ENCODE results near the gene NEK5. TPM values are rescaled to one million over a fixed set of nuclear protein-coding genes. Genes with fewer than 3 reads are reported as not detected.
"Not testable (repeated sequence)": the region's sequence is repeated elsewhere in the genome, so short reads cannot be mapped to it uniquely, and the experiment has no call there.

NEK5 gene, protein sequence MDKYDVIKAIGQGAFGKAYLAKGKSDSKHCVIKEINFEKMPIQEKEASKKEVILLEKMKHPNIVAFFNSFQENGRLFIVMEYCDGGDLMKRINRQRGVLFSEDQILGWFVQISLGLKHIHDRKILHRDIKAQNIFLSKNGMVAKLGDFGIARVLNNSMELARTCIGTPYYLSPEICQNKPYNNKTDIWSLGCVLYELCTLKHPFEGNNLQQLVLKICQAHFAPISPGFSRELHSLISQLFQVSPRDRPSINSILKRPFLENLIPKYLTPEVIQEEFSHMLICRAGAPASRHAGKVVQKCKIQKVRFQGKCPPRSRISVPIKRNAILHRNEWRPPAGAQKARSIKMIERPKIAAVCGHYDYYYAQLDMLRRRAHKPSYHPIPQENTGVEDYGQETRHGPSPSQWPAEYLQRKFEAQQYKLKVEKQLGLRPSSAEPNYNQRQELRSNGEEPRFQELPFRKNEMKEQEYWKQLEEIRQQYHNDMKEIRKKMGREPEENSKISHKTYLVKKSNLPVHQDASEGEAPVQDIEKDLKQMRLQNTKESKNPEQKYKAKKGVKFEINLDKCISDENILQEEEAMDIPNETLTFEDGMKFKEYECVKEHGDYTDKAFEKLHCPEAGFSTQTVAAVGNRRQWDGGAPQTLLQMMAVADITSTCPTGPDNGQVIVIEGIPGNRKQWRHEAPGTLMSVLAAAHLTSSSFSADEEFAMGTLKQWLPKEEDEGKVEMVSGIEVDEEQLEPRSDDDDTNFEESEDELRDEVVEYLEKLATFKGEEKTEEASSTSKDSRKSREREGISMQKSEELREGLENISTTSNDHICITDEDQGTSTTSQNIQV
- polyA plus RNA-seq (0.11 to 0.45 TPM (median 0.21 TPM) in 3 replicates), polyA minus RNA-seq (0.22 to 0.33 TPM in 2 of 3 replicates, not detected in the other)
- 0.45 TPM for polyA plus RNA-seq (2011; ENCODE audit: low read depth)
- 0.25 and 0.28 TPM in 2 replicates for polyA plus RNA-seq (2011; cell fraction: cytosol; rRNA removed)
- 0.76 and 1.1 TPM in 2 replicates for polyA plus RNA-seq (2011; cell fraction: nucleus; rRNA removed)
- 0.17 and 0.47 TPM in 2 replicates for polyA plus RNA-seq (2012; ENCODE audit: low replicate concordance)
- not detected for polyA minus RNA-seq (2011; cell fraction: cytosol; rRNA and poly(A)+ RNA removed)
- 0.74 and 0.78 TPM in 2 replicates for polyA minus RNA-seq (2011; cell fraction: nucleus; rRNA and poly(A)+ RNA removed)

DNA sequence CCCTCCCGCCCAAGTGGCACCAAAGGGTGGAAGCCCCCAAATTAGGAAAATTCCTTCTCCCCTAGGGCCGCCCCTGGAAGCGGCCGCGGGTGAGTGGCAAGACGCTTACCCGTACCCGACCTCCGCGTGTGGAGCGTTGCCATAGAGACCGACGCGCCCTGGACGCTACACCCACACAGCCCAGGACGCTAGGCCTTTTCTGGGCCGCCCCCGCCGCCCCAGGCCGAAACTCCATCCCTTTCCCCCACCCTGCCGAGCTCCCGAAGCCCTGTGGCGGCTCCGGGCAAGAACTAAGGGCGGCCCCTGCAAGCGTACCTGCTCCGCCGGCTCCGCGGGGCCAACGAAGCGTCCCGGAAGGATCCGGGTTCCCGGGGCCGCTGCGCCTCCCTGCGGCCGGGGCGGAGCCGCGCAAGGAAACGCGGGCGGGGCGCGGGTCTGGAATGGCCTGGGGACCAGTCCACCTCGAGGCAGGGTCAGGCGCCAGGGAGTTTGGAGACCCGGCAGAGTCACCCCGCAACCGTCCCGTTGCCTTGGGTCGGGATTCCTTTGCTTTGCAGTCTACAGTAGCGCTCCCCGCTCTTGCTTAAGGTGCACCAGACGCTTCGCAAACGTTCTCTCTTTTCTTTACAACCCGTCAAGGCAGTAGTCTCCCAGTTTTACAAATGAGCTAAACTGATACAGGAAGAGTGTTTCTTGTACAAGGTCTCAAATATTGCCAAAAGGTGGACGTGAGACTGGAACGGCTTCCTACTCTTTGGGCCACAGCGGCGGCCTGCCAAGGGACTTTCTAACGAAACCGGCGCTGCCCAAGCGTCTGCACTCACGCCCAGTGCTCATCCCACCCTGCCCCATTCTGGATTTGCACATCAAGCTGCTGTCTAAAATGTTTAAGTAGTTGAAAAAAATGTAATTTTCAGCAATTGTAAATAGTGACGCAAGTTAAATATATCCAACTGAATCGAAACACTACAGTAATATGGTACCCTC lies at the start of gene NEK5:
NEK5 (minus strand) TSS at position 360 of the 987 bp plus-strand sequence. CDS start 1,591 bp downstream, outside the sequence.
- Histone ChIP-seq H2AFZ (ENCODE audit: control insufficient read depth, low read length) (peak within 1 kb of the TSS; percentile 90), H3K36me3 (ENCODE audit: control insufficient read depth in 2 of 2, extremely low read depth in 1 of 2, insufficient read depth in 2 of 2, low read length in 2 of 2) (peaks cover 5 to 8% of the 10 kb centered on the region in 2 experiments), H4K20me1 (ENCODE audit: control insufficient read depth, extremely low read depth, insufficient read depth, low read length) (no peaks in the 10 kb centered on the region), H3K9me1 (ENCODE audit: control insufficient read depth, extremely low read depth, insufficient read depth, low read length) (no peaks in the 10 kb centered on the region), H3K27me3 (ENCODE audit: control insufficient read depth, extremely low read depth, insufficient read depth, low read length) (no peaks in the 10 kb centered on the region), H3K4me3 (ENCODE audit: control insufficient read depth in 2 of 3, extremely low read depth in 1 of 3, insufficient read depth in 2 of 3, low read depth in 1 of 3, low read length in 3 of 3) (peak within 1 kb of the TSS; percentile 63 to 70 (median 69)), H3K27ac (ENCODE audit: control insufficient read depth, insufficient read depth, low read length) (no peak within 1 kb of the TSS), H3K9ac (ENCODE audit: control insufficient read depth, extremely low read depth, insufficient read depth, low read length) (peak within 1 kb of the TSS; percentile 47), H3K9me3 (ENCODE audit: control insufficient read depth, low read depth, low read length) (no peaks in the 10 kb centered on the region), H3K79me2 (ENCODE audit: control insufficient read depth, insufficient read depth, low read length) (no peaks in the 10 kb centered on the region), H3K4me2 (ENCODE audit: control insufficient read depth, extremely low read depth, insufficient read depth, low read depth, low read length) (peak within 1 kb of the TSS; percentile 95), H3K4me1 (ENCODE audit: control insufficient read depth, extremely low read depth, insufficient read depth, low read length) (peaks cover 22% of the 10 kb centered on the region)
- TF ChIP-seq, protein P1, sequence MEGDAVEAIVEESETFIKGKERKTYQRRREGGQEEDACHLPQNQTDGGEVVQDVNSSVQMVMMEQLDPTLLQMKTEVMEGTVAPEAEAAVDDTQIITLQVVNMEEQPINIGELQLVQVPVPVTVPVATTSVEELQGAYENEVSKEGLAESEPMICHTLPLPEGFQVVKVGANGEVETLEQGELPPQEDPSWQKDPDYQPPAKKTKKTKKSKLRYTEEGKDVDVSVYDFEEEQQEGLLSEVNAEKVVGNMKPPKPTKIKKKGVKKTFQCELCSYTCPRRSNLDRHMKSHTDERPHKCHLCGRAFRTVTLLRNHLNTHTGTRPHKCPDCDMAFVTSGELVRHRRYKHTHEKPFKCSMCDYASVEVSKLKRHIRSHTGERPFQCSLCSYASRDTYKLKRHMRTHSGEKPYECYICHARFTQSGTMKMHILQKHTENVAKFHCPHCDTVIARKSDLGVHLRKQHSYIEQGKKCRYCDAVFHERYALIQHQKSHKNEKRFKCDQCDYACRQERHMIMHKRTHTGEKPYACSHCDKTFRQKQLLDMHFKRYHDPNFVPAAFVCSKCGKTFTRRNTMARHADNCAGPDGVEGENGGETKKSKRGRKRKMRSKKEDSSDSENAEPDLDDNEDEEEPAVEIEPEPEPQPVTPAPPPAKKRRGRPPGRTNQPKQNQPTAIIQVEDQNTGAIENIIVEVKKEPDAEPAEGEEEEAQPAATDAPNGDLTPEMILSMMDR (optimal IDR thresholded peaks at IDR 0.05 in 1 of 3, IDR thresholded peaks at IDR 0.05 in 1 of 3, conservative IDR thresholded peaks at IDR 0.05 in 1 of 3; ENCODE audit: extremely low read depth in 1 of 3, insufficient read depth in 2 of 3, low read length in 3 of 3): peak; percentile 47 to 86 (median 71)
- no peak for TF ChIP-seq EZH2 (IDR thresholded peaks at IDR 0.05; ENCODE audit: low read length)
- dilution Hi-C loops (cut with MboI; ENCODE audit: extremely low pct_ligation_motif_present, low sequenced_read_pairs): no loop called here
- FAIRE-seq (peak; percentile 20), DNase-seq (ENCODE audit: low read depth, low spot score) (no peak)

DNA sequence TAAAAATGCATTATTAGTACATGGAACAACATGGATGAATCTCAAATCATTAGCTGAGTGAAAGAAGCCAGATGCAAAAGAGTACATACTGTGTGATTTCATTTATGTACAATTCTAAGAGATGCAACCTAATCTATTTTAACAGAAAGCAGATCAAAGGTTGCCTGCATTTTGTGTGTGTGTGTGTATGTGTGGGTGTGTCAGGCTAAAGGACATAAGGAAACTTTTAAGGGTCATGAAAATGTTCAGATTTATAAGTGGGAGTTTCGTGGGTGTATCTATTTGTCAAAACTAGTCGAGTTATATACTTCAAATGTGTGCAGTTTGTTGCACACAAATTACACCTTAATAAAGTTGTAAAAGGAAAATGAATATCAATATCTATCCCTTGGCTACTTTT lies 48.4 kb upstream of the NEK5 start:
- TF ChIP-seq EZH2 (IDR thresholded peaks at IDR 0.05; ENCODE audit: low read length): no peak
- TF ChIP-seq, protein P1 (optimal IDR thresholded peaks at IDR 0.05 in 1 of 3, IDR thresholded peaks at IDR 0.05 in 1 of 3, conservative IDR thresholded peaks at IDR 0.05 in 1 of 3; ENCODE audit: extremely low read depth in 1 of 3, insufficient read depth in 2 of 3, low read length in 3 of 3): no peak
- H3K79me2 ChIP-seq (ENCODE audit: control insufficient read depth, insufficient read depth, low read length): no peaks in the 10 kb centered on the region
- no peaks in the 10 kb centered on the region for H4K20me1 ChIP-seq (ENCODE audit: control insufficient read depth, extremely low read depth, insufficient read depth, low read length)
- FAIRE-seq (no peak), DNase-seq (ENCODE audit: low read depth, low spot score) (no peak)
- no peak overlapping the region for H2AFZ ChIP-seq (ENCODE audit: control insufficient read depth, low read length)
- H3K4me3 ChIP-seq (ENCODE audit: control insufficient read depth in 2 of 3, extremely low read depth in 1 of 3, insufficient read depth in 2 of 3, low read depth in 1 of 3, low read length in 3 of 3): no peak overlapping the region
- no peak overlapping the region for H3K27ac ChIP-seq (ENCODE audit: control insufficient read depth, insufficient read depth, low read length)
- no peaks in the 10 kb centered on the region for H3K9me3 ChIP-seq (ENCODE audit: control insufficient read depth, low read depth, low read length)
- no peak overlapping the region for H3K4me2 ChIP-seq (ENCODE audit: control insufficient read depth, extremely low read depth, insufficient read depth, low read depth, low read length)
- peaks cover 5 to 7% of the 10 kb centered on the region in 2 experiments for H3K36me3 ChIP-seq (ENCODE audit: control insufficient read depth in 2 of 2, extremely low read depth in 1 of 2, insufficient read depth in 2 of 2, low read length in 2 of 2)
- no peaks in the 10 kb centered on the region for H3K9me1 ChIP-seq (ENCODE audit: control insufficient read depth, extremely low read depth, insufficient read depth, low read length)
- dilution Hi-C loops (cut with MboI; ENCODE audit: extremely low pct_ligation_motif_present, low sequenced_read_pairs): no loop called here
- H3K9ac ChIP-seq (ENCODE audit: control insufficient read depth, extremely low read depth, insufficient read depth, low read length): no peak overlapping the region
- no peaks in the 10 kb centered on the region for H3K27me3 ChIP-seq (ENCODE audit: control insufficient read depth, extremely low read depth, insufficient read depth, low read length)
- no peaks in the 10 kb centered on the region for H3K4me1 ChIP-seq (ENCODE audit: control insufficient read depth, extremely low read depth, insufficient read depth, low read length)

DNA sequence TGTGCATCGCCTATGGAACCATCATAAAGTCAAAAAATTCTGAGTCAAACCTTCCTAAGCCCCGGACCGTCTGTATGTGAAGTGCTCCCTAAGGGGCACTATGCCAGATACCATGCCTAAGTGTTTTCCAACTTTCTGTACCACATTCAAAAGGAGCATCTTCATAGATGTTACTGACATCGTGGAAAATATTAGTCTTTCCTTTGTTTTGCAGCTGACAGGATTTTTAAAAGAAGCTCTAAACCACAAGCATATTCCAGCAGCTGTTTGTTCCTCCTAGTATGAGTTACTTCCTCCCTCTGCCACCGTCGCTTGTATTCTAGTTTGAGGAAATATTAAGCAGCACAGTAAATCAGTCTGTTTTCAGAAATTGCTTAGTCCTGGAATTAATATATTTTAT lies 45.1 kb upstream of the NEK5 start:
- DNase-seq (ENCODE audit: low read depth, low spot score); H3K4me2 ChIP-seq (ENCODE audit: control insufficient read depth, extremely low read depth, insufficient read depth, low read depth, low read length); dilution Hi-C loops (cut with MboI; ENCODE audit: extremely low pct_ligation_motif_present, low sequenced_read_pairs); H3K27ac ChIP-seq (ENCODE audit: control insufficient read depth, insufficient read depth, low read length); H3K9ac ChIP-seq (ENCODE audit: control insufficient read depth, extremely low read depth, insufficient read depth, low read length); H3K27me3 ChIP-seq (ENCODE audit: control insufficient read depth, extremely low read depth, insufficient read depth, low read length); H4K20me1 ChIP-seq (ENCODE audit: control insufficient read depth, extremely low read depth, insufficient read depth, low read length); H3K36me3 ChIP-seq (ENCODE audit: control insufficient read depth in 2 of 2, extremely low read depth in 1 of 2, insufficient read depth in 2 of 2, low read length in 2 of 2); FAIRE-seq; H2AFZ ChIP-seq (ENCODE audit: control insufficient read depth, low read length); H3K9me3 ChIP-seq (ENCODE audit: control insufficient read depth, low read depth, low read length); H3K4me1 ChIP-seq (ENCODE audit: control insufficient read depth, extremely low read depth, insufficient read depth, low read length); H3K9me1 ChIP-seq (ENCODE audit: control insufficient read depth, extremely low read depth, insufficient read depth, low read length); H3K79me2 ChIP-seq (ENCODE audit: control insufficient read depth, insufficient read depth, low read length); H3K4me3 ChIP-seq (ENCODE audit: control insufficient read depth in 2 of 3, extremely low read depth in 1 of 3, insufficient read depth in 2 of 3, low read depth in 1 of 3, low read length in 3 of 3): not testable (repeated sequence)
